ENCODE data around the gene DAPK3.

GRCh38 chr19:3923096-3923758 is 47.7 kb downstream of the DAPK3 start:
- TF ChIP-seq REST (IDR thresholded peaks at IDR 0.05; ENCODE audit: insufficient read depth in 1 of 2, low read depth in 2 of 2, low read length in 2 of 2) (no peak), POLR2AphosphoS5 (IDR thresholded peaks at IDR 0.05; ENCODE audit: low read depth, low read length) (no peak), FOXP2 (optimal IDR thresholded peaks at IDR 0.05; ENCODE audit: borderline replicate concordance, extremely low read depth, extremely low read length, insufficient read depth) (no peak)

Data from PFSK-1 (cell line).